ENCODE data around the gene MME.
A peak's percentile ranks its signal among the peaks of the same experiment; 100 is the strongest.
"Not testable (repeated sequence)": the region's sequence is repeated elsewhere in the genome, so short reads cannot be mapped to it uniquely, and the experiment has no call there.

Gene MME

GRCh38 chr3:155202626-155203025, 122.5 kb downstream of the MME start:
- peak; percentile 87 for DNase-seq (ENCODE audit: extremely low read depth, low read depth)
- no peak for TF ChIP-seq CTCF (IDR thresholded peaks at IDR 0.05; ENCODE audit: low read depth, low read length)

GRCh38 chr3:155204851-155205250, 124.7 kb downstream of the MME start:
- TF ChIP-seq CTCF (IDR thresholded peaks at IDR 0.05; ENCODE audit: low read depth, low read length), result no peak
- DNase-seq (ENCODE audit: extremely low read depth, low read depth), result no peak

GRCh38 chr3:155208183-155208800, 128.2 kb downstream of the MME start:
- DNase-seq (ENCODE audit: extremely low read depth, low read depth), result no peak
- no peak for TF ChIP-seq CTCF (IDR thresholded peaks at IDR 0.05; ENCODE audit: low read depth, low read length)

- no peak for TF ChIP-seq CTCF (IDR thresholded peaks at IDR 0.05; ENCODE audit: low read depth, low read length)
- no peak for DNase-seq (ENCODE audit: extremely low read depth, low read depth)
Measured at GRCh38 chr3:155210736-155211135, 130.6 kb downstream of the MME start.

GRCh38 chr3:155211266-155211665, 131.1 kb downstream of the MME start:
- TF ChIP-seq CTCF (IDR thresholded peaks at IDR 0.05; ENCODE audit: low read depth, low read length), result no peak
- no peak for DNase-seq (ENCODE audit: extremely low read depth, low read depth)

GRCh38 chr3:155211940-155212339, 131.8 kb downstream of the MME start:
- no peak for TF ChIP-seq CTCF (IDR thresholded peaks at IDR 0.05; ENCODE audit: low read depth, low read length)
- no peak for DNase-seq (ENCODE audit: extremely low read depth, low read depth)

- not testable (repeated sequence) for DNase-seq (ENCODE audit: extremely low read depth, low read depth)
Measured at GRCh38 chr3:155216007-155216406, 135.9 kb downstream of the MME start.

- DNase-seq (ENCODE audit: extremely low read depth, low read depth), result no peak
- no peak for TF ChIP-seq CTCF (IDR thresholded peaks at IDR 0.05; ENCODE audit: low read depth, low read length)
Measured at GRCh38 chr3:155217591-155217990, 137.5 kb downstream of the MME start.

Measured in AG09319 (cell line).